ENCODE data around the gene KRTAP10-11.

The KRTAP10-11 gene

DNA sequence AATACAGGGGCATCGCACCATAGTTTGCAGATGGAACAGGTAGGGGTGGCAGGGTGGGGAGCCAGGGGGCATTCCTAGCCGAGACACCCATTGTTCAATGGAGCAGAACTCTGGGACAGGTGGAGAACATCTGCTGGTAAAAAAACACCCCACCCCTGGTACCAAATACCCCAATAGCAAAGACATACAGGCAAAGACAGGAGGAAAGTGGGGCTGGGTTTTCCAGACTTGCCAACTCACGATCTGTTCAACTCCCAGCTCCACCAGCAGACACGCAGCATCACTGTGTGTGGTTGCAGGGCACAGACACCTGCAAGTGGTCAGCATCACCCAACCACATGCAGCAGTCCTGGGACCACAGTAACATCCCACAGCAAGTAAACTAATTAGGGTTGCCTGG lies 34.7 kb upstream of the KRTAP10-11 start:
- peaks cover 16% of the 10 kb centered on the region for H3K9me3 Mint-ChIP-seq
- no peak overlapping the region for H3K27ac Mint-ChIP-seq

DNA sequence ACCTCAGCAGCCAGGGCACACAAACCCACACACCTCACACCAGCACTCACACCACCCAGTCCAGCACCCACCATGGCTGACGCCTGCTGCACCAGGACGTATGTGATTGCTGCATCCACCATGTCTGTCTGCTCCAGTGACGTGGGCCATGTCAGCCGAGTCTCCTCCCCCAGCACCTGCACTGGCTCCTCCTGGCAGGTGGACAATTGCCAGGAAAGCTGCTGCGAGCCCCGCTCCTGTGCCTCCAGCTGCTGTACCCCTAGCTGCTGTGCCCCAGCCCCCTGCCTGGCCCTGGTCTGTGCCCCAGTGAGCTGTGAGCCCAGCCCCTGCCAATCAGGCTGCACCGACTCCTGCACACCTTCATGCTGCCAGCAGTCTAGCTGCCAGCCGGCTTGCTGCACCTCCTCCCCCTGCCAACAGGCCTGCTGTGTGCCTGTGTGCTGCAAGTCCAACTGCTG lies 34.2 kb upstream of the KRTAP10-11 start, which contains the start of gene KRTAP10-8:
TSS of gene KRTAP10-8 (plus strand) at position 51 of the 458 bp plus-strand sequence. CDS start at position 73, 22 bp downstream.
- Mint-ChIP-seq H3K9me3 (peaks cover 15% of the 10 kb centered on the region), H3K36me3 (peaks cover 9% of the 10 kb centered on the region), H3K27me3 (peaks cover 19% of the 10 kb centered on the region), H3K4me3 (no peak within 1 kb of the TSS), H3K27ac (no peak within 1 kb of the TSS), H3K4me1 (no peaks in the 10 kb centered on the region)
- no peak for DNase-seq (ENCODE audit: low spot score in 2 of 2)
- ATAC-seq (ENCODE audit: low read depth): no peak

More for the DNA sequence above, 34.7 kb upstream of the KRTAP10-11 start:
- DNase-seq (ENCODE audit: low spot score in 2 of 2): no peak
- no peak for ATAC-seq (ENCODE audit: low read depth)
- H3K27me3 Mint-ChIP-seq: peaks cover 20% of the 10 kb centered on the region
- H3K4me1 Mint-ChIP-seq: no peaks in the 10 kb centered on the region
- H3K4me3 Mint-ChIP-seq: no peak overlapping the region
- peaks cover 9% of the 10 kb centered on the region for H3K36me3 Mint-ChIP-seq

DNA sequence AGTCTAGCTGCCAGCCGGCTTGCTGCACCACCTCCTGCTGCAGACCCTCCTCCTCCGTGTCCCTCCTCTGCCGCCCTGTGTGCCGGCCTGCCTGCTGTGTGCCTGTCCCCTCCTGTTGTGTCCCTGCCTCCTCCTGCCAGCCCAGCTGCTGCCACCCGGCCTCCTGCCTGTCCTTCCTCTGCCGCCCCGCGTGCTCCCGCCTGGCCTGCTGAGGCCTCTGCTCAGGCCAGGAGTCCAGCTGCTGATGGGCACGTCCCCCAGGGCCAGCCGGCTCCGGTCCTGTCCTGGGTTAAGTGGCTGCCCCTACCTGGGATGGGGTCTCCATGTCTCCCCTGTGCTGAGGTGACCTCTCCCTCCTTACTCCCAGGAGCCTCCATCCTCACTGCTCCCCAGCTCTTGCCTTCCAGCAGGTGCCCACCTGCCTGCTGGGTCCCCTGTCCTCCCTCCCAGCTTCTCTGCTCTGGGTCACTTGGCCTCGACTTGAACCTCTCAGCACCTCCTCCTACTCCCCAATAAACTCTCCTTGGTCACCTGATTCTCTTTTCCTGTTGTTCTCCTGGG lies 33.5 kb upstream of the KRTAP10-11 start:
- Mint-ChIP-seq H3K27me3 (peaks cover 18% of the 10 kb centered on the region), H3K27ac (no peak overlapping the region), H3K9me3 (peaks cover 15% of the 10 kb centered on the region), H3K4me3 (no peak overlapping the region), H3K4me1 (no peaks in the 10 kb centered on the region), H3K36me3 (peaks cover 9% of the 10 kb centered on the region)
- DNase-seq (ENCODE audit: low spot score in 2 of 2): no peak
- ATAC-seq (ENCODE audit: low read depth): no peak

DNA sequence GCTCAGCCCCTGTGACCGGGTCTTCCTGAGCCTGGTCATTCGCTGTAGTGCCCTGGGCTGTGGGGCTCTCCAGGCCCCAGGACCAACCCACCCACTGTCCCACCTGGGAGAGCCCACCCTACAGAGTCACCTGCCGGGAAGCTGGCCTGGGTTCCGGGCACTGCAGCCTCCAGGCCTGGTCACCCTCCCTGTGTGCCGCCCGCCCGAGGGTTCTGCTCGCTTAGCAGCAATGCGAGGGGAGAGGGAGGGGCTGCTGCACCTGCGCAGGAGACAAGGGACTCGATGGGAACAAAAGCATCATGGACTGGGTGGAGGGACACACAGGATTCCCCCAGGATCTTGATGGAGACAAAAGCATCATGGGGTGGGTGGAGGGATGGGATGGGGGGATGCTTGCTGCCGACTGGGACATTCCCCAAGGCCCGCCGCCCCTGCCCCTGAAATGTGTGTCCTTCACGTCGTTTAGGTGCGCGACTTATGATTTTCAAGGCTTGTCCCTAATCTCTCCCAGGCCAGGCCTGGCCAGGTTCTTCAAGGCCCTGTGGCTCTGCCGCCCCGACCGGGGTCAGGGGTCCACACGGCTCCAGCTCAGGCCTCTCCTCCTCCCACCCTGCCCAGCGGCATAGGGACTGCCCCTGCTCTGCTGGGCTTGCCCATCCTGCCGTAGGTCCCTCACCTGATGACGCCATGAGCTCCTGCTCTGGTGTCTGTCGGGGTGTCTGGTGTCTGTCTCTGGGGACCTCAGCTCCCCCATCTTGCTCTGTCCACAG lies 32.6 kb upstream of the KRTAP10-11 start:
- no peak overlapping the region for H3K27ac Mint-ChIP-seq
- peak in 1 of 2 donors; percentile 8 for DNase-seq (ENCODE audit: low spot score in 2 of 2)
- no peak overlapping the region for H3K4me3 Mint-ChIP-seq
- peaks cover 9% of the 10 kb centered on the region for H3K36me3 Mint-ChIP-seq
- peaks cover 2% of the 10 kb centered on the region for H3K4me1 Mint-ChIP-seq
- ATAC-seq (ENCODE audit: low read depth): no peak
- H3K27me3 Mint-ChIP-seq: peaks cover 15% of the 10 kb centered on the region
- peaks cover 15% of the 10 kb centered on the region for H3K9me3 Mint-ChIP-seq

- ATAC-seq (ENCODE audit: low read depth): no peak
- DNase-seq (ENCODE audit: low spot score in 2 of 2): no peak
- H3K27me3 Mint-ChIP-seq: peaks cover 14% of the 10 kb centered on the region
- H3K4me3 Mint-ChIP-seq: no peak overlapping the region
- H3K4me1 Mint-ChIP-seq: peaks cover 8% of the 10 kb centered on the region
- H3K9me3 Mint-ChIP-seq: peaks cover 10% of the 10 kb centered on the region
- H3K36me3 Mint-ChIP-seq: peaks cover 6% of the 10 kb centered on the region
- H3K27ac Mint-ChIP-seq: no peak overlapping the region
Measured at GRCh38 chr21:44614161-44614631, 32.0 kb upstream of the KRTAP10-11 start.

DNA sequence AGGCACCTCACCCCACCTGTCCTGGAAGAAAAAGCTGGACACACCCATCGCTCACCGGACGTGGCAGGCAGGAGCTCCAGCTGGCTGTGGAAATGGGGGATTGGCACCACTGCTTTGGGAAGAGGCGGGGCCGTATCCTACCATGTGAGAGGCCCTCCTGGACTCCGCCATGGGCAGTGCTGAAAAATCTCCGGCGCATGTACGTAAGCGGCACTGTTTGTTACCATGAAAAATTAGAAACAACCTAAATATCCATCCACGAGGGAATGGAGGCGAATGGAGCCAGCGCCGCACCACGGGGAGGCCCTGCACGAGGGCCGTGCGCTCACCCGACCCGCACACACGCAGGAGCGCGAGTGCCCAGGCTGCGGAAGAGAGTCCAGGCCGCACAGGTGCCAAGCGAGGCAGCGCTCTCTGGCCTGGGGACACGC lies 31.2 kb upstream of the KRTAP10-11 start:
- Mint-ChIP-seq H3K4me1 (peaks cover 9% of the 10 kb centered on the region), H3K36me3 (peaks cover 13% of the 10 kb centered on the region), H3K9me3 (peaks cover 11% of the 10 kb centered on the region), H3K4me3 (no peak overlapping the region), H3K27ac (no peak overlapping the region), H3K27me3 (peaks cover 14% of the 10 kb centered on the region)
- DNase-seq (ENCODE audit: low spot score in 2 of 2): no peak
- ATAC-seq (ENCODE audit: low read depth): no peak

DNA sequence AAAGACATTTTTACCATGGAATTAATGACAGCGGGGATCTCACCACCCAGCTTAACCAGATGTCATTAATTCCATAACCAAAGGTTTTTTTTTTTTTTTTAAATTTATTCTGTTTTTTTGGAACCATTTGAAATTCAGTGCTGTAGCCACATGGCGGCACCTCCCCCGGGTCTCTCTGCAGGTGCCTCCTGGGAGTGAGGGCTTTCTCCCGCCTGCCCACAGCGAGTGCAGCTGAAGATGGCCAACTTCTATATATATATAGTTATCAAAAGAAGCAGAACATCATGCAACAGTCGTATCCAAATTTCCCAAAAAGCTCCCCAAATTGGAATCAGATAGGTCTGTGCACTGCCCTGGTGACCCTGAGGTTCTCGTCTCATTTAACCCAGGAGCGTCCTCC lies 30.7 kb upstream of the KRTAP10-11 start:
- no peak for ATAC-seq (ENCODE audit: low read depth)
- H3K4me3 Mint-ChIP-seq: no peak overlapping the region
- H3K36me3 Mint-ChIP-seq: peaks cover 14% of the 10 kb centered on the region
- no peak overlapping the region for H3K27ac Mint-ChIP-seq
- H3K4me1 Mint-ChIP-seq: peaks cover 9% of the 10 kb centered on the region
- no peak for DNase-seq (ENCODE audit: low spot score in 2 of 2)
- H3K27me3 Mint-ChIP-seq: peaks cover 14% of the 10 kb centered on the region
- H3K9me3 Mint-ChIP-seq: peaks cover 13% of the 10 kb centered on the region

GRCh38 chr21:44615911-44616590 lies 30.2 kb upstream of the KRTAP10-11 start:
- ATAC-seq (ENCODE audit: low read depth): no peak
- H3K9me3 Mint-ChIP-seq: peaks cover 16% of the 10 kb centered on the region
- peaks cover 9% of the 10 kb centered on the region for H3K4me1 Mint-ChIP-seq
- H3K27ac Mint-ChIP-seq: no peak overlapping the region
- peaks cover 19% of the 10 kb centered on the region for H3K36me3 Mint-ChIP-seq
- DNase-seq (ENCODE audit: low spot score in 2 of 2): no peak
- no peak overlapping the region for H3K4me3 Mint-ChIP-seq
- H3K27me3 Mint-ChIP-seq: peaks cover 14% of the 10 kb centered on the region

GRCh38 chr21:44616591-44616926 lies 29.7 kb upstream of the KRTAP10-11 start:
- DNase-seq (ENCODE audit: low spot score in 2 of 2) (no peak), ATAC-seq (ENCODE audit: low read depth) (no peak)
- H3K9me3 Mint-ChIP-seq: peaks cover 16% of the 10 kb centered on the region
- H3K4me3 Mint-ChIP-seq: no peak overlapping the region
- peaks cover 9% of the 10 kb centered on the region for H3K4me1 Mint-ChIP-seq
- H3K27ac Mint-ChIP-seq: no peak overlapping the region
- peaks cover 14% of the 10 kb centered on the region for H3K27me3 Mint-ChIP-seq
- H3K36me3 Mint-ChIP-seq: peaks cover 19% of the 10 kb centered on the region

DNA sequence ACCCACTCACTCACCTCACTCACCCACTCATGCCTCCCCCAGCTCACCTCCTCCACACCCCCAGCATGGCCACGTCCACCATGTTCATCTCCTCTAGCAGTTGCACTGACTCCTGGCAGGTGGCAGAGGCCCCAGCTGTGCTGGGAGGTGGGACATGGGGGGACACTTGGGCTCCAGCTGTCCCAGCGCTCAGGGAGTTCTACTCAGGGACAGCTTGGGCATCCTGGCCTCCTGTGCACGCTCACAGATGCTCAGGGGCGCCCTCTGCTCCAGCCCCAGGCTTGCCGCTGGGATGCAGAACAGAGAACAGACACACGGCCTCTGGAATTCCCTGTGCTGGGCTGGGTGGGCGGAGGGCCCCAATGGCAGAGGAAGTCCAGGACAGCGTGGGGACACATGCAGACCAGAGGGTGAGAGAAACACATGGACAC lies 29.1 kb upstream of the KRTAP10-11 start:
- peaks cover 14% of the 10 kb centered on the region for H3K27me3 Mint-ChIP-seq
- H3K36me3 Mint-ChIP-seq: peaks cover 19% of the 10 kb centered on the region
- peaks cover 16% of the 10 kb centered on the region for H3K9me3 Mint-ChIP-seq
- DNase-seq (ENCODE audit: low spot score in 2 of 2) (no peak), ATAC-seq (ENCODE audit: low read depth) (no peak)
- H3K27ac Mint-ChIP-seq: no peak overlapping the region
- H3K4me1 Mint-ChIP-seq: peaks cover 9% of the 10 kb centered on the region
- H3K4me3 Mint-ChIP-seq: no peak overlapping the region

DNA sequence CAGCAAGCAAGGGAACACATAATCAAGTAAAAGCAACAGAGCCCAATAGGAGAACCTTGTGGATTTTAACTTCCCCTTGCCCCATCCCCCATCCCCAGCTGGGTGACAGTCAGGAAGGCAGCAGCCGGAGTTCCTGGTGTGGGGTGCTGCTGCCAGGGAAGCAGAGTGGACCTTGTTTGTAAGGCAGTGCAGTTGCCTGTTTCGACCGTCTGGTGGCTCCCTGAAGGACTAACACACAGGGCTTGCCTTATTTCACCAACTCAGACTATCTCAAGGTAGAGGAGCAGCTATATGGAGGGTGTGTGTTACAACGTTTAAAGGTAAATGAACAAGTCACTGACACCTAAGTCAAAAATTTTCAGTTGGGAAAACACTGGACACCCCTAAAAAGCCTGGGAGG lies 27.7 kb upstream of the KRTAP10-11 start:
- ATAC-seq (ENCODE audit: low read depth) (no peak), DNase-seq (ENCODE audit: low spot score in 2 of 2) (no peak)
- H3K36me3 Mint-ChIP-seq: peaks cover 15% of the 10 kb centered on the region
- H3K9me3 Mint-ChIP-seq: peaks cover 21% of the 10 kb centered on the region
- peak overlapping the region; percentile 45 for H3K27ac Mint-ChIP-seq
- peaks cover 13% of the 10 kb centered on the region for H3K27me3 Mint-ChIP-seq
- peaks cover 9% of the 10 kb centered on the region for H3K4me1 Mint-ChIP-seq
- no peak overlapping the region for H3K4me3 Mint-ChIP-seq

DNA sequence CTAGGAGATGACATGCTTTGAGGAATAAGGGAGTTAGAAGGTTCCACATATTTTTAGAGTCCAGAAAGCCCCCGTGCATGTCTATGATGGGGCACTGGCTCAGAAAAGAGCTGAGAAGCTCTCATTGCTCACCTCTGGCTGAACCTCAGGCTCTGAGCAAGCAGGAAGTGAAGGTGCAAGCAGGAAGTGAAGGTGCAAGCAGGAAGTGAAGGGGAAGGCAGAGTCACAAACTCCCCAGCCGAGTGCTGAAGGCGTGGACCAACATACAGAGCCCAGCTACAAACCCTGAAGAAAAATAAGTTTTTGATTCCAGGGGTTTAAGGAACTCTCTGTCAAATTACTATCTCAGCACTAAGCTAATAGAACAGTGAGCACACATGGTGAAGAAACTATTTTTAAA lies 27.3 kb upstream of the KRTAP10-11 start:
- H3K4me1 Mint-ChIP-seq: peaks cover 9% of the 10 kb centered on the region
- ATAC-seq (ENCODE audit: low read depth): peak; percentile 83
- peaks cover 25% of the 10 kb centered on the region for H3K9me3 Mint-ChIP-seq

GRCh38 chr21:44619886-44620285 lies 26.3 kb upstream of the KRTAP10-11 start:
- Mint-ChIP-seq H3K4me3 (no peak overlapping the region), H3K9me3 (peaks cover 32% of the 10 kb centered on the region)

More for the DNA sequence above, 27.3 kb upstream of the KRTAP10-11 start:
- Mint-ChIP-seq H3K27me3 (peaks cover 10% of the 10 kb centered on the region), H3K4me3 (peak overlapping the region; percentile 7), H3K36me3 (peaks cover 16% of the 10 kb centered on the region), H3K27ac (peak overlapping the region; percentile 45)
- DNase-seq (ENCODE audit: low spot score in 2 of 2): no peak

DNA sequence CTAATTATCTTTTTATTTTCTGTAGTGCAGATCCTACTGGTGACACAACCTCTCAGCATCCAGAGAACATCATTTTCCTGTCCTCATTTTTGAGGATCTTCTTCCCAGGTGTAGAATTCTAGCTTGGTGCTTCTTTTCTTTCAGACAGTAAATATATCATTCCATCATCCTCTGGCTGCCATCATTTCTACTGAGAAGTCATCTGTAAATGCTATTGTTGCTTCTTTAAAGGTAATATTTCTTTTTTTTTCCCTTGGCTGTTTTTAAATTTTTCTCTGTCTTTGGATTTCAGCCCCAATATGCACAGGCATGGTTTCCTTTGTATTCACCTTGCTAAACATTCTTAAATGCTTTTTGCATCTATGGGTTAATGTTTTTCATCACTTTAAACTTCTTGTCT lies 22.6 kb upstream of the KRTAP10-11 start:
- no peak for DNase-seq (ENCODE audit: low spot score in 2 of 2)
- no peak overlapping the region for H3K27ac Mint-ChIP-seq
- peaks cover 20% of the 10 kb centered on the region for H3K36me3 Mint-ChIP-seq
- no peak for ATAC-seq (ENCODE audit: low read depth)
- H3K4me3 Mint-ChIP-seq: no peak overlapping the region
- H3K27me3 Mint-ChIP-seq: peaks cover 15% of the 10 kb centered on the region
- H3K4me1 Mint-ChIP-seq: peaks cover 7% of the 10 kb centered on the region
- peaks cover 32% of the 10 kb centered on the region for H3K9me3 Mint-ChIP-seq

More at GRCh38 chr21:44619886-44620285, 26.3 kb upstream of the KRTAP10-11 start:
- ATAC-seq (ENCODE audit: low read depth) (no peak), DNase-seq (ENCODE audit: low spot score in 2 of 2) (no peak)
- Mint-ChIP-seq H3K4me1 (peaks cover 9% of the 10 kb centered on the region), H3K36me3 (peaks cover 20% of the 10 kb centered on the region), H3K27ac (no peak overlapping the region), H3K27me3 (peaks cover 10% of the 10 kb centered on the region)
